GM03348 (cell line): ENCODE data around the gene SPAG6.

Experiments used
- DNase-seq: peaks from one replicate; pipeline ENCODE4 v3.0.0; 2012; ENCODE audit warnings: low spot score

Gene SPAG6

GRCh38 chr10:22321924-22322640 is 23.2 kb upstream of the SPAG6 start:
- peak; percentile 13 for DNase-seq

- no peak for DNase-seq
Observed at GRCh38 chr10:22322641-22323160, 22.6 kb upstream of the SPAG6 start.

DNA sequence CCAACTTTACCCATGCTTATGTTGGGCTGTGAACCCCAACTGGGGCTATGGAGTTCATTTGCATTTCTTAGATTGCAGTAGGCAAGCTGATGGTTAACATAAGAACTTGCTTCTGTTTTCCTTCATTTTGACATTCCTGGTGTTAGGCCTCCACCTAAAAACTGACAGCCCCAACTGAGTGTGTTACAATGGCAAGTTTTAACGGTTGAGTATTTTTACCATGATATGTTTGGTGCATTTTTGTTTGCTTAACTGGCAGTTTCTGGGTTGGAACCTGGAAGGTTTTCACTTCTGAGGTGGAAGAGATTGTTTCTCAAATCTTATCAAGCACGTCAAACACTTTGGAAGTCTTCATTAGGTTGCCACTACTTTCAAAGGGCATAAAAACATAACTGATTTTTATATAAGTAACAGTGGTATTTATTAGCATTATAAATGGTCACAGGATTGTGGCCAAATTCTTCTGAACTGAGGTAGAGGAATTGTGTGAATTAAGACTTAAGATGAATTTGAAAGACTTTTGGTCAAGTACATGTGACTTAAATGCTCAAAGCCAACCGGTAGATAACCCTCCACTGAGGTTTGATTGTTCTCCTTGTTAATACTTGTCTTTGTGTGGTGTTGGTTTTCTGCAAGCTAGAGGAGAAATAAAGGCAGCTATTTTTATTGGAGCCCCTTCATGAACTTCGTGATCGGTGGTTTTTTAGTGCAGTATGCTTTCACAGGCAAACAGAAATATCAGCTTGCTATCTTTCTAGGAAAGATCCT is 21.6 kb upstream of the SPAG6 start:
- no peak for DNase-seq

DNA sequence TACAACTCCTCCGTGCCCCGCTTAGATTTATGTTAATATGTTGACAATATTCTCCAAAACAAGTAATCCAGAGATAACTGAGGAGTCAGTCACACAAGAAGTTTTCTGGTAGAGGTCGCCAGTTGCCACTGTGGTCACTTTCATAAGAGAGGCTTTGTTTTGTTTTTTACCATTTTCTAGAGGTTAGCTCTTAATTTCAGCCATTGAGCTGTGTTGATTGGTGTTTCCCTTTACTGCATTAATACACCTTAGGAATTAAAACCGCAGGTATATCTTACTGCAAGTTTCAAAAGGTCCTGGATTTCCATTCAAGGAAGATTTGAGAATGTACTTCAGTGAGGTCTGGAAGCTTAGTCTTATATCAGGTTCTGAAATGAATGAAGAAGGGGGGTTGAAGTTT is 20.9 kb upstream of the SPAG6 start:
- no peak for DNase-seq

DNA sequence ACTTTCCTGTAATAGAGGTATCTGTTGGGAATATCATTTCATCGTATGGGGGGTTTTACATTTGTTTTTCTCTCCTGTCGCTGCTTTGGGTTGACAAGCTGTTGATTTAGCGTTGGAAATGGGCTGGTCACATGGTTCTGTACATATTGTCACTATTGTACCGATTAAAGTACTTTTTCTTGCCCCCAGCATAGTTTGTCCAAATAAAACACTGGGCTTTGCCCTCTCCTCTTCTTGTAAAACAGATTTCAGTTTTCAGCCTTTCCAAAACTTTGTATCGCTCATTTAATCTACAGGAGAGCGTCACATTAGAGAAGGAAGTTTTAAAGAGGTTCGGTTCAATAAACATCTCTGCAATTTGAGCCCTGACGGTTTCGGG is 20.4 kb upstream of the SPAG6 start:
- no peak for DNase-seq

DNA sequence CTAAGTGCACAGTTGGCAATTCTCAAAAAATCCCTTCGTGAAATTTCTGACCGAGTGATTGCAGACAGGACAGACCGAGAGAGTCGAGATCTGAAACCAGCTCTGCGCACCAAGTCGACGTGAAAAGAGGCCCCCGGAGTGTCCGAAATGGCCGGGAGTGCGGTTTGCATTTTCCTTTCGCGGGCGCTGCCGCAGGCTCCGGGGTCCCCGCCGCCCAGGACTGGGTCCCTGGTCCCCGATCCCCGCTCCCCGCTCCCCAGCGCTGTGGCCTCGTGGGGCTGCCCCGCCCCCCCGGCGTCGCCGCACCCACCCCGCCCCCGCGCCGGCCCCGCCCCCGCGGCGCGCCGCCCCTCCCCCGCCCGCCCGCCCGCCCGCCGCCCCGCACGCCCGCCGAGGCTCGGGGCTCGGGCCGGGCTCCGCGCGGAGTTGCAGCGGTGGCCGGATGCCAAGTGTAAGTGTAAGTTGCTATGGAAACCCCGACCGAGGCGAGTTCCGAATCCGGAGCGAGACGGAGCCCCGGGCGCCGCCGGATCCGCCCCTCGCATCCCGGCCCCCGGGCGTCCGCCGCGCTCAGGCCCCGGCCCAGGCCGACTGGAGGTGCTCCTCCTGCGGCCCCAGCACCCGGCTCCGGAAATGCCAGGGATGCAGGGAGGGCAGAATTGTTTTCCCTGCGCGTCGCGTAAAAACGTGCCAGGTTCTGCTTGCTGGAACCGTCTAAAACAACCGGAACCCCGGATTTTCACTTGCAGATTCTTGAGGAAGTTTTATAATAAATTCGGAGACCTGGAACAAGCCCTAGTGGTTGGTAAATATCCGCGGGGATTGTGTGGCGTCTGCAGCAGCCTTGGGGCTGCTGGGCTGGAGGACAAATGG is 19.8 kb upstream of the SPAG6 start:
- peak; percentile 92 for DNase-seq

DNA sequence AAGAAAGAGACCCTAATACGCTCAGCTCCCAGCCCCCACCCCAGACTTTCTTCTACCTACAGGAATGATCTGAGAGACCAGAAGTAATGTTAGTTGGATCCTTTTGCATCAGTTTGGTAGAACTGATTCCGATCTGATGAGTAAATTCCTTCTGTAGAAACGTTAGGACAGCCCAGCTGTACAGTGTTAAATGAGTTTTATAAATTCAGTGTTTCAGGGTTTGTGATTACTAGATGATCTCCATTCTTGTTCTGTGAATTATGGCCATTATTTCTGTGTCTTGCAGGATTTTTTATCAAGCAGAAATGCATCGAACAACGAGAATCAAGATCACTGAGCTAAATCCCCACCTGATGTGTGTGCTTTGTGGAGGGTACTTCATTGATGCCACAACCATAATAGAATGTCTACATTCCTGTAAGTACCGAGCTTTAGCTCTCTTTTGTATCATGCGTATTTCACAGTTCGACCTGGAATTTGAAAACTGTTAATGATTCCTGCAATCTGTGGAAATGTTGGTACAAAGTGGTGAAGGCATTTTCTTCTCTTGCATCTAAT is 19.1 kb upstream of the SPAG6 start:
- no peak for DNase-seq

- no peak for DNase-seq
Observed at GRCh38 chr10:22329150-22329549, 16.1 kb upstream of the SPAG6 start.

DNA sequence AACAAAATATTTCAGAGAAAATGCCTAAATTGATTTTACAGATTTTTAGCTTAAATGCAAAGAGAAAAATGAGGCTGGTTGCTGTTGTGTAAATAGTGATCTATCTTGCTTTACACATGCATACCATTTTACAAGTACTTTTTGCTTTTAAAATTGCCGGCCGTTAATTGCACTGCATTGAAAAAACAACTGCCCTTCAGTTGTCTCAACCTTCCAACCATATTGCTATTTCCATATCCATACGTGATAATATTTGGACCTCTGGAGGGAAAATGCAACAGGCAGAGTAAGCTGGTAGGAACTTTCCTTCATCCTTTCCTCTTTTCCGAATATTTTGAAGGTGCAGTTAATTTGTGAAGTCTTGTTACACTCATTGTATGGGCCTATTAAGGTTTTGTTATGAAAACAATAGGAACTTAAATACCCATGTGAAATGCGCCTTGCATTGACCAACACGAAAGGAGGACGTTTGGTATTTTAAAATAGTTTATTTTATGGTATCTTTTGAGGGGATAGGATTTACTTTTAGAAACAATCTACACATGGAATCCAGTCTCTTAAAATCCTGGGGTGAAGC is 13.1 kb upstream of the SPAG6 start:
- no peak for DNase-seq

DNA sequence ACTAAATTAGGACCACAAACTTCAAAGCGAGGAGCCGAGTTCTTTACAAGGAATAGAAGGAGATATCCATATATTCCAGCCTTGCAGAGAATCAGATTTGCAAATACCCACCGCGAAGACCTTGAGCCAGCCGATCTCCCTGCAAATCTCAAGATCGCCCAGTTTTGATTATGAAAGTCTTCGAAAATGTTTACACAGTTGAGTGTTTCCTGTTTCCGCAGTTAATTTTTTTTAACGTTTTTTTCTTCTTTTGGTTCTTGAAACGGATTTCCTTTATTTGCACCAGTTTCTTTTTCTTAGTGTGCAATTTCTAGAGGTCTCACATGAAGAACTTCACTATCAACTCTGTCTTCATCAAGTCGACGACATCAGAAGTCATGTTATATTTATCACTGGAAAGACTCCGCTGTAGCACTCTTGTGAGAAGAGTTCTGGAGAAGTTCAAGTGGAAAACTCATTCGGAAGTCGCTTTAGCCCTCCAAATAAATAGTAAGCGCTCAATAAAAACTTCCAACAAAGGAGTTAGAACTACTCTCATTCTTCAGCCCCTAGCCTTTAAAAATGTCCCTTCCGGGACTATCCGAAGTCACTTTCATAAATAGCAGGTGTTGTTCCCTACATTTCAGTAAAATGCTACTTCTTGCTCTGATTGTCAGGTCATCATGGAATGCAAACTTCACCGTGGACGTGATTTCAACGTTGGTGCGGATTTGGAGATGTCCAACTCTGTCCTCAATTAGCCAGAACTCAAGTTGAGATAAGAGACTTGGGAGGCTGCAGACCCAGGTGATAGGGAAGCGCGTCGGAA is 11.9 kb upstream of the SPAG6 start:
- no peak for DNase-seq

- no peak for DNase-seq
Observed at GRCh38 chr10:22333975-22334282, 11.4 kb upstream of the SPAG6 start.

DNA sequence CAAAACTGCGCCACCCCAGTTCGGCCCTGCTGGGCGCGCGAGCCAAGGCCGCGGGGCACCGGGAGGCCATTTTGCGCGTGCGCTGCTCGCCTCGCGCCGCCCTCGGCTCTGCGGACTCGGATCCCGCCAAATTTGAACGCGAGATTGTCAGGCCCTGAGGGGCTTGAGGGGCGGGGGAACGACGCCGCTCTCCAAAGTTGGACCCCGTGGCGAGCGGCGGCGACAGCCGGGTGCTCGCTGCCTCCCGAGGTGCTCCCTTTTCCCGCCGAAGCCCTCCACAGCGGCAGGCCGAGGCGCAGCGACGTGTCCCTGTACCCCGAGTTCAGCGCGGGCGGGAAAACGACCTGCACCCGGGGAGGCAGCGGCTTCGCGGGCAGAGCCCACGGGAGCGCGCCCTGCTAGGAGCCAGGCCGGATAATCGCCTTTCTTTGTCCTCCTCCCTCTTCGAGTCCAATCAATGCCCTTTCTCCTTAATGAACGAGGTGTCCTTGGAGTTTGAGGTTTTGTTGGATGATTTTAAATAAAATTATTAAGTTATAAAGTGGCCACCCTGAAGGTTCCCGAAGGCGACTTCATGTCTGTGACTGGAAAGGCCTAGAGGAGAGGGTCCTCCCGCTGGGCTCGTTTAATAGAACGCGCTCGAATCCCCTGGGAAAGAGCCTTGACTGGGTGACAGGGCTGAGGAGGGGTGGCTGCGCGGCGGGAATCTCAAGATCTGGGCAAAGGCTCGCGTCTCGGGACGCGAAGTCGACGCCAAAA is 10.7 kb upstream of the SPAG6 start:
- no peak for DNase-seq

GRCh38 chr10:22335173-22335933 is 9.9 kb upstream of the SPAG6 start:
- peak; percentile 71 for DNase-seq

DNA sequence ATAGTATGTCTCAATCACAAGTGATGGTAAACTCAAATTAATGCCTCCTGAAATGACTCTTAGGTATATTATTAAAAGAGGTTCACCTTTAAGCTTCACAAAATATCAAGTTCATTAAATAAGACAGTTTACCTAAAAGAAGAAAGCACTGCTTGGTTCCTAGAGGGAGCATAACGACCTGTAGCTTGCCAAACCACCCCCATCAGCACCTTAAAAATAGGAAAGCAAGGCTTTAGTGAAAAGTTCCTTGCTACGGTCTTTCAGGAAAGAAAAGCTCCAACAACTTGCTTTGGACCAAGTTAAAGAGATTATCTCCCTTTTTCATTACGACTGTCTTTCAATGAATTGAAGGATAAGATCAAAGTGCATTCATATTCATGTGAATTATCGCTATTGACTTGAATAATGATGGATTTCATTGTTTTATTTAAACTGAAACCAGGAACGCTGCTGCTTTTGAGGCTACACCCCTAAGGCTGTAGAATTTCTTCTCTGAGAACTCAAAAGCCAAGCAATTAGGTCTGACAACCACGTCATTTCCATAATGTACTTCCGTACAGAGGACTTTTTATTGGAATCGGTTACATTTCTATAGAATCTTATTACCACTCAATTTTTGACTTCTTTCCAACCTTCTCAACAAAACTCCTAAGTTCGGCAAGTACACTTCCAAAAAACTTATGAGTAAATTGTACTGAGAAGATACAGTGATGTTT is 7.0 kb upstream of the SPAG6 start:
- DNase-seq = no peak

DNA sequence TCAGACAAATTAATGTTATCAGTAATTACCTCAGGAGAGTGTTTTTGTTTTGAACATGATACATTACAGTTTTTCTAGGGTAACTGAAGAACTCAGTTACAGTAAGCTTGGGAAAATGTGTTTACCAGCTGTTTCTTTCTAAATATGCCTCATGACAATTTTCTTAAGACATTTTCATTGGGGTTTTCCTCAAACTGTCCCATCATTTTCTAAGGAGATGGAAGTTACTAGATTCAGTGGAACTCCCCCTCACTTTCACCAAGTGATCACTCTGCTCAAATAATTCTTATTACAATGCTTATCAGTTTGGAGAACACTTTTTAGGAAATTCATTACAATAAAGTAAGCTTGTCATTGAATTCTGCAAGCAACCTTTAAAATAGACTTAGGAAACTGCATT is 6.4 kb upstream of the SPAG6 start:
- DNase-seq = no peak

GRCh38 chr10:22339761-22340328 is 5.5 kb upstream of the SPAG6 start:
- no peak for DNase-seq

GRCh38 chr10:22340329-22341189 is 4.7 kb upstream of the SPAG6 start:
- DNase-seq = peak; percentile 81
